K562 (cell line): ENCODE measurements around the gene RPL3. TPM values are rescaled to one million over a fixed set of nuclear protein-coding genes. Genes with fewer than 3 reads are reported as not detected.
A peak's percentile ranks its signal among the peaks of the same experiment; 100 is the strongest.

Experiments
- ATAC-seq: fragments of 200-7000 bp; cut with Tn5 transposase; 3 replicates; pipeline ENCODE4 v1.9.1; 2020; ENCODE audit warnings: moderate library complexity
- BruUV-seq: library from RNA; stranded (reverse); fragments of 400-500 nt; replicated peaks from 2 replicates; lab custom pipeline; 2021; lab: Mats Ljungman, UMichigan
- CTCF ChIA-PET: fragments of 300-600 bp; formaldehyde crosslinking; extraction: SDS; loops from one replicate; lab custom pipeline; 2021; ENCODE audit warnings: low intra/inter-chr PET ratio; lab: Yijun Ruan, JAX
- POLR2A ChIA-PET: fragments of 300-600, 350-650 bp; sonication (Branson Sonifier 250); formaldehyde crosslinking; extraction: SDS; loops from one replicate; lab custom pipeline; 2021; ENCODE audit warnings: antibody characterized with exemption, inconsistent platforms; lab: Yijun Ruan, JAX
- DNase-seq, 4 experiments: peaks; one replicate each; pipeline versions ENCODE4 v3.0.0 to v3.0.0-alpha.2; 2011 to 2018; ENCODE audit warnings: low spot score in 3 of 4, mixed read lengths in 3 of 4; ENCODE audit errors: extremely low read depth in 1 of 4
- FAIRE-seq: peaks from 2 replicates; lab custom pipeline; 2011; peaks lifted over from hg19 to GRCh38; lab: Jason Lieb, UNC
- H2AFZ ChIP-seq: 2 replicates; pipeline ENCODE4 v1.6.0; 2011; ENCODE audit warnings: low read depth, low read length, control low read depth, inconsistent platforms
- H3K27ac ChIP-seq: fragments of 200-600 bp; 3 replicates; pipeline ENCODE4 v1.8.0; 2011; ENCODE audit warnings: low read depth, mild to moderate bottlenecking, control low read depth, inconsistent platforms, low read length, moderate library complexity, mixed read lengths; ENCODE audit errors: extremely low read depth
- H3K27me3 ChIP-seq, 2 experiments: fragments of 300-600 bp in 1 of 2; 2 replicates in 1 of 2; 3 replicates in 1 of 2; pipeline versions ENCODE4 v1.6.0 to v1.8.0; 2011; ENCODE audit warnings: inconsistent platforms in 2 of 2, low read length in 2 of 2, mild to moderate bottlenecking in 1 of 2, mixed read lengths in 1 of 2, moderate library complexity in 1 of 2; ENCODE audit not compliant: control insufficient read depth in 2 of 2, insufficient read depth in 2 of 2
- H3K36me3 ChIP-seq: fragments of 300-600 bp; 3 replicates; pipeline ENCODE4 v1.8.0; 2011; ENCODE audit warnings: mild to moderate bottlenecking, low read length, inconsistent platforms; ENCODE audit not compliant: control insufficient read depth, insufficient read depth
- H3K4me1 ChIP-seq, 2 experiments: fragments of 200-600 bp in 1 of 2; replicated peaks in 1 of 2; 2 replicates in 1 of 2; 3 replicates in 1 of 2; pipeline versions ENCODE4 v1.5.1 to v1.8.0; 2011; ENCODE audit warnings: inconsistent platforms in 2 of 2, low read length in 2 of 2, mild to moderate bottlenecking in 1 of 2, mixed read lengths in 1 of 2, moderate library complexity in 1 of 2; ENCODE audit not compliant: control insufficient read depth in 2 of 2, insufficient read depth in 2 of 2
- H3K4me2 ChIP-seq: 2 replicates; pipeline ENCODE4 v1.6.1; 2011; ENCODE audit warnings: low read length, control low read depth, inconsistent platforms, mixed read lengths; ENCODE audit not compliant: insufficient read depth
- H3K4me3 ChIP-seq: fragments of 200-600 bp; sonication (generic), shearing (Covaris generic); 2 replicates; pipeline ENCODE4 v1.5.1; 2016; ENCODE audit warnings: control low read depth, inconsistent platforms
- H3K79me2 ChIP-seq: fragments of 200-600 bp; 3 replicates; pipeline ENCODE4 v1.8.0; 2011; ENCODE audit warnings: low read length, inconsistent platforms; ENCODE audit not compliant: control insufficient read depth, insufficient read depth
- H3K9ac ChIP-seq, 2 experiments: 2 replicates each; pipeline versions ENCODE4 v1.6.0 to v1.6.1; 2011; ENCODE audit warnings: low read depth in 2 of 2, low read length in 2 of 2, control low read depth in 1 of 2, inconsistent platforms in 1 of 2, mild to moderate bottlenecking in 1 of 2, mixed read lengths in 1 of 2; ENCODE audit not compliant: insufficient read depth in 1 of 2
- H3K9me1 ChIP-seq: one replicate; pipeline ENCODE4 v1.6.0; 2011; ENCODE audit warnings: inconsistent platforms, mild to moderate bottlenecking, low read length, moderate library complexity; ENCODE audit not compliant: control insufficient read depth, insufficient read depth
- H3K9me3 ChIP-seq: replicated peaks from 2 replicates; pipeline ENCODE4 v1.5.1; 2011; ENCODE audit warnings: low read depth, low read length, inconsistent platforms; ENCODE audit not compliant: control insufficient read depth, insufficient read depth
- H4K20me1 ChIP-seq: replicated peaks from 2 replicates; pipeline ENCODE4 v1.6.1; 2011; ENCODE audit warnings: low read length, inconsistent platforms, mixed read lengths; ENCODE audit not compliant: control insufficient read depth, insufficient read depth
- ADNP ChIP-seq: fragments of 200-800 bp; sonication (Bioruptor generic); IDR thresholded peaks from 2 replicates; pipeline ENCODE4 v1.6.1; 2016; ENCODE audit warnings: missing genetic modification characterization, missing compliant biosample characterization
- BCOR ChIP-seq: fragments of 450-650 bp; IDR thresholded peaks from 2 replicates; pipeline ENCODE4 v1.6.1; 2016
- CREM ChIP-seq: IDR thresholded peaks from 2 replicates; pipeline ENCODE4 v1.6.1; 2014; ENCODE audit warnings: antibody characterized with exemption, low read depth
- DNMT1 ChIP-seq: fragments of 450-650 bp; IDR thresholded peaks from 2 replicates; pipeline ENCODE4 v1.6.1; 2016; ENCODE audit warnings: antibody characterized with exemption, mild to moderate bottlenecking
- ELK3 ChIP-seq: fragments of 450-650 bp; formaldehyde crosslinking; IDR thresholded peaks from 2 replicates; pipeline ENCODE4 v1.4.0; 2020; ENCODE audit warnings: mild to moderate bottlenecking
- ETV1 ChIP-seq: fragments of 450-650 bp; conservative IDR thresholded peaks from 2 replicates; pipeline ENCODE4 v1.6.1; 2016; ENCODE audit warnings: missing genetic modification characterization, control low read depth, low read depth, missing compliant biosample characterization
- RB1 ChIP-seq: fragments of 450-650 bp; IDR thresholded peaks from 2 replicates; pipeline ENCODE4 v1.6.1; 2017; ENCODE audit warnings: low read depth, mild to moderate bottlenecking
- RCOR1 ChIP-seq, 2 experiments: IDR thresholded peaks; 2 replicates each; pipeline ENCODE4 v1.6.1; 2012; ENCODE audit warnings: low read depth in 2 of 2, low read length in 2 of 2, borderline replicate concordance in 1 of 2, improper control_type of control experiment in 1 of 2
- TBP ChIP-seq: optimal IDR thresholded peaks from 2 replicates; pipeline ENCODE3; 2011; ENCODE audit warnings: low read depth, low read length, improper control_type of control experiment
- ZBTB40 ChIP-seq, 2 experiments: fragments of 450-650 bp in 1 of 2; sonication (generic) in 1 of 2; formaldehyde crosslinking in 1 of 2; IDR thresholded peaks; 2 replicates each; pipeline versions ENCODE4 v1.7.1 to v1.9.0; 2016 to 2022; ENCODE audit warnings: inconsistent platforms in 1 of 2, mild to moderate bottlenecking in 1 of 2, missing genetic modification reagents in 1 of 2
- ZBTB8A ChIP-seq: fragments of 450-650 bp; IDR thresholded peaks from 2 replicates; pipeline ENCODE4 v1.6.1; 2018; ENCODE audit warnings: mild to moderate bottlenecking, moderate library complexity; ENCODE audit not compliant: partially characterized antibody
- ZFP36 ChIP-seq: fragments of 150-350 bp; IDR thresholded peaks from 2 replicates; pipeline ENCODE4 v1.6.1; 2018; ENCODE audit warnings: low read length, low read depth; ENCODE audit not compliant: partially characterized antibody
- ZNF347 ChIP-seq: fragments of 450-650 bp; formaldehyde crosslinking; IDR thresholded peaks from 2 replicates; pipeline ENCODE4 v1.4.0; 2020; ENCODE audit warnings: low read depth, mild to moderate bottlenecking, moderate library complexity
- ZNF583 ChIP-seq: fragments of 250-450 bp; sonication (Bioruptor Pico); IDR thresholded peaks from 2 replicates; pipeline ENCODE4 v1.4.0; 2020
- WGBS: fragments of 100-300 bp; shearing (Covaris generic); methylation state at CpG from one replicate; pipeline ENCODE4 v1.1.6; 2016; ENCODE audit warnings: low coverage, mixed read lengths; ENCODE audit not compliant: insufficient coverage; ENCODE audit errors: missing lambda C conversion rate; 5-methylcytosine and 5-hydroxymethylcytosine counted together
- in situ Hi-C: fragments of 300-500 bp; cut with MboI; formaldehyde crosslinking; loops from 4 replicates; pipeline ENCODE4 v1.15.0; 2018; ENCODE audit warnings: inconsistent platforms, mixed read lengths
- intact Hi-C: fragments of 100-400 bp; cut with micrococcal nuclease; formaldehyde crosslinking; loops from 2 replicates; pipeline ENCODE4 v1.14.2; 2022
- polyA plus RNA-seq, 8 experiments: library from polyadenylated mRNA; depleted of rRNA in 4 of 8; stranded (reverse) in 5 of 8; unstranded in 3 of 8; fragments of >200 nt; fragmentation: Nextera tagmentation in 2 of 8; fragmentation: Illumina TruSeq in 1 of 8; extraction: Ambion mirVana in 2 of 8; extraction: Trizol in 1 of 8; gene quantifications; 2 replicates each; pipeline versions ENCODE4 v1.2.1 to v1.2.3, GENCODE V29; 2011 to 2014; ENCODE audit warnings: inconsistent platforms in 1 of 8, missing spikeins in 1 of 8
- total RNA-seq, 7 experiments: library from RNA; depleted of rRNA in 6 of 7; stranded (reverse); fragments of >200 nt in 6 of 7; fragmentation: Illumina TruSeq in 2 of 7; extraction: Trizol in 2 of 7; gene quantifications; 2 replicates each; pipeline versions ENCODE4 v1.2.1 to v1.2.3, GENCODE V29; 2011 to 2021; ENCODE audit warnings: low replicate concordance in 1 of 7

RPL3 gene
- total and polyA plus RNA-seq, 9 of the 15 experiments (the other 6 are each of a cell fraction or from before 2014, with no cell fraction given), result 1,624 to 4,066 (median 2,565) TPM

- Histone ChIP-seq H3K4me2 (peak overlapping the region; percentile 41; the same call in 1 of the 2 replicates), H3K79me2 (no peaks in the 10 kb centered on the region), H3K4me1 (peaks cover 8 to 37% of the 10 kb centered on the region in 2 experiments; a peak in 4 of 5 replicates), H3K27me3 (no peaks in the 10 kb centered on the region), H3K27ac (0 out of 3 replicates have a peak overlapping the region, but pooled peaks have one; percentile 4), H3K9me3 (no peaks in the 10 kb centered on the region), H2AFZ (peak overlapping the region; percentile 90), H4K20me1 (no peaks in the 10 kb centered on the region), H3K36me3 (no peaks in the 10 kb centered on the region), H3K9ac (peak overlapping the region; percentile 10 to 22; a peak in 3 of 4 replicates), H3K9me1 (no peaks in the 10 kb centered on the region), H3K4me3 (no peak overlapping the region)
- CTCF ChIA-PET, result no interaction called here
- 61% methylated on average over 5 of the region's 6 CpGs for WGBS
- no peak for FAIRE-seq
- in situ Hi-C loops, result no loop called here
- DNase-seq, result no peak
- POLR2A ChIA-PET, result interaction anchor here (0.6 to 5.1 kb wide), 5 partner anchors 11 to 1769 kb away, joined by 3 to 59 read pairs (median 3); partner anchors contain the start of gene RPL3
- no TSS peak for BruUV-seq
- peak; percentile 58 for ATAC-seq
- intact Hi-C loops, result loop anchor here (10.0 kb wide), 1 partner anchor 55 kb away; the partner anchor contains the start of gene PDGFB
- TF ChIP-seq ZNF347 (CRISPR knock-in tag) (no peak), ZBTB8A (no peak), ETV1 (tag) (peak; percentile 52; the same call in 1 of the 2 replicates), ZNF583 (CRISPR knock-in tag) (no peak), RCOR1 (IDR thresholded peaks at IDR 0.05; ENCODE audit: borderline replicate concordance in 1 of 2, low read depth in 2 of 2, low read length in 2 of 2) (peak in 1 of 2 experiments; percentile 85; a peak in 2 of 4 replicates), CREM (no peak), BCOR (peak; percentile 98), RB1 (no peak), ELK3 (no peak), ADNP (tag) (peak; percentile 58; the same call in 1 of the 2 replicates), ZBTB40 (IDR thresholded peaks at IDR 0.05) (peak; percentile 62; the same call in 1 of the 2 replicates), ZBTB40 (CRISPR knock-in tag; IDR thresholded peaks at IDR 0.05) (no peak), DNMT1 (no peak), ZFP36 (peak; percentile 32), TBP (peak; percentile 23)
Observed at GRCh38 chr22:39299829-39300178, 19.6 kb downstream of the RPL3 start.
